SH-SY5Y (cell line): ENCODE measurements around the gene NR1I2.

ENCODE experiments used
- GATA2 ChIP-seq: IDR thresholded peaks from 2 replicates; pipeline ENCODE4 v1.6.1; 2011; ENCODE audit warnings: mild to moderate bottlenecking, low read depth, low read length
- GATA3 ChIP-seq: IDR thresholded peaks from 2 replicates; pipeline ENCODE4 v1.6.1; 2011; ENCODE audit warnings: low read depth, mild to moderate bottlenecking, low read length, moderate library complexity

GRCh38 chr3:119765239-119765638 is 16.7 kb upstream of the NR1I2 start:
- TF ChIP-seq GATA2 (no peak), GATA3 (no peak)
